Endothelial cell (in vitro differentiated cells): ENCODE measurements around the gene AUNIP. TPM values are rescaled to one million over a fixed set of nuclear protein-coding genes. Genes with fewer than 3 reads are reported as not detected.
A peak's percentile ranks its signal among the peaks of the same experiment; 100 is the strongest.

Experiments
- DNase-seq: peaks from one replicate; pipeline ENCODE4 v3.0.0; 2021; ENCODE audit warnings: low spot score
- H3K27ac Mint-ChIP-seq: one replicate; pipeline ENCODE4 v1.8.0; 2021; ENCODE audit warnings: mixed read lengths, inconsistent platforms; ENCODE audit not compliant: unreplicated experiment
- H3K27me3 Mint-ChIP-seq: one replicate; pipeline ENCODE4 v1.8.0; 2021; ENCODE audit warnings: mild to moderate bottlenecking, moderate library complexity, mixed read lengths, inconsistent platforms; ENCODE audit not compliant: unreplicated experiment
- H3K36me3 Mint-ChIP-seq: one replicate; pipeline ENCODE4 v1.8.0; 2021; ENCODE audit warnings: mild to moderate bottlenecking, low read depth, mixed read lengths, inconsistent platforms; ENCODE audit not compliant: unreplicated experiment
- H3K4me1 Mint-ChIP-seq: one replicate; pipeline ENCODE4 v1.8.0; 2021; ENCODE audit warnings: mild to moderate bottlenecking, mixed read lengths, inconsistent platforms; ENCODE audit not compliant: unreplicated experiment
- H3K4me3 Mint-ChIP-seq: one replicate; pipeline ENCODE4 v1.8.0; 2021; ENCODE audit warnings: mild to moderate bottlenecking, mixed read lengths, inconsistent platforms; ENCODE audit not compliant: unreplicated experiment
- H3K9me3 Mint-ChIP-seq: one replicate; pipeline ENCODE4 v1.8.0; 2021; ENCODE audit warnings: mixed read lengths, inconsistent platforms; ENCODE audit not compliant: unreplicated experiment
- CTCF ChIP-seq: fragments of 200-600 bp; sonication (generic); IDR thresholded peaks from one replicate; pipeline ENCODE4 v1.5.0; 2021; ENCODE audit warnings: antibody characterized with exemption; ENCODE audit not compliant: unreplicated experiment
- total RNA-seq: library from RNA; stranded (reverse); fragmentation: NEBNext Ultra II Directional; extraction: Animal tissue kit (Norgen Biotek cat#: 25700); gene quantifications from one replicate; pipeline ENCODE4 v1.2.1, GENCODE V29; 2021; ENCODE audit not compliant: unreplicated experiment

The AUNIP gene
- total RNA-seq, 1 donor from 2014 or later = 3.3 TPM

- TF ChIP-seq CTCF = no peak
- Mint-ChIP-seq H3K27me3 (peaks cover 15% of the 10 kb centered on the region), H3K9me3 (no peaks in the 10 kb centered on the region), H3K4me1 (peaks cover 19% of the 10 kb centered on the region), H3K27ac (peak within 1 kb of the TSS; percentile 85), H3K4me3 (peak within 1 kb of the TSS; percentile 90), H3K36me3 (peaks cover 5% of the 10 kb centered on the region)
- DNase-seq = peak; percentile 70
These were observed 16.0 kb upstream of the AUNIP start, which contains the start of gene PAQR7 for GRCh38 chr1:25875154-25875855. Gene PAQR7 (minus strand): TSS chr1:25875708. CDS start chr1:25863839, 11,869 bp downstream.

GRCh38 chr1:25874635-25875153, 15.4 kb upstream of the AUNIP start:
- peaks cover 11% of the 10 kb centered on the region for H3K27me3 Mint-ChIP-seq
- peak overlapping the region; percentile 90 for H3K4me3 Mint-ChIP-seq
- H3K9me3 Mint-ChIP-seq = no peaks in the 10 kb centered on the region

GRCh38 chr1:25874209-25874608, 15.0 kb upstream of the AUNIP start:
- no peaks in the 10 kb centered on the region for H3K9me3 Mint-ChIP-seq
- peaks cover 8% of the 10 kb centered on the region for H3K27me3 Mint-ChIP-seq
- H3K4me3 Mint-ChIP-seq = no peak overlapping the region
- no peak overlapping the region for H3K27ac Mint-ChIP-seq
- H3K4me1 Mint-ChIP-seq = peaks cover 17% of the 10 kb centered on the region
- no peak for TF ChIP-seq CTCF
- peaks cover 3% of the 10 kb centered on the region for H3K36me3 Mint-ChIP-seq
- DNase-seq = no peak

More at GRCh38 chr1:25874635-25875153, 15.4 kb upstream of the AUNIP start:
- peaks cover 3% of the 10 kb centered on the region for H3K36me3 Mint-ChIP-seq
- DNase-seq = no peak
- H3K27ac Mint-ChIP-seq = no peak overlapping the region
- peaks cover 17% of the 10 kb centered on the region for H3K4me1 Mint-ChIP-seq
- no peak for TF ChIP-seq CTCF

GRCh38 chr1:25873120-25873519, 13.9 kb upstream of the AUNIP start:
- Mint-ChIP-seq H3K4me3 (no peak overlapping the region), H3K9me3 (no peaks in the 10 kb centered on the region), H3K36me3 (peaks cover 3% of the 10 kb centered on the region), H3K4me1 (peaks cover 17% of the 10 kb centered on the region), H3K27me3 (peaks cover 8% of the 10 kb centered on the region), H3K27ac (no peak overlapping the region)
- no peak for DNase-seq
- no peak for TF ChIP-seq CTCF

GRCh38 chr1:25872713-25873112, 13.5 kb upstream of the AUNIP start:
- no peak for DNase-seq
- H3K4me3 Mint-ChIP-seq = no peak overlapping the region
- peaks cover 3% of the 10 kb centered on the region for H3K36me3 Mint-ChIP-seq
- H3K27me3 Mint-ChIP-seq = peaks cover 8% of the 10 kb centered on the region
- H3K4me1 Mint-ChIP-seq = peaks cover 17% of the 10 kb centered on the region
- no peak for TF ChIP-seq CTCF
- no peaks in the 10 kb centered on the region for H3K9me3 Mint-ChIP-seq
- H3K27ac Mint-ChIP-seq = no peak overlapping the region
